Measurements from ENCODE around the gene MGRN1. TPM values are rescaled to one million over a fixed set of nuclear protein-coding genes. Genes with fewer than 3 reads are reported as not detected.

The MGRN1 gene
- total RNA-seq, 1 donor from 2014 or later, result 113 TPM

GRCh38 chr16:4684058-4684715, 59.6 kb downstream of the MGRN1 start:
- intact Hi-C loops (cut with micrococcal nuclease), result no loop called here

- intact Hi-C loops (cut with micrococcal nuclease), result no loop called here
Measured at GRCh38 chr16:4684763-4685162, 60.1 kb downstream of the MGRN1 start.

- intact Hi-C loops (cut with micrococcal nuclease), result no loop called here
Measured at GRCh38 chr16:4685292-4685691, 60.7 kb downstream of the MGRN1 start.

DNA sequence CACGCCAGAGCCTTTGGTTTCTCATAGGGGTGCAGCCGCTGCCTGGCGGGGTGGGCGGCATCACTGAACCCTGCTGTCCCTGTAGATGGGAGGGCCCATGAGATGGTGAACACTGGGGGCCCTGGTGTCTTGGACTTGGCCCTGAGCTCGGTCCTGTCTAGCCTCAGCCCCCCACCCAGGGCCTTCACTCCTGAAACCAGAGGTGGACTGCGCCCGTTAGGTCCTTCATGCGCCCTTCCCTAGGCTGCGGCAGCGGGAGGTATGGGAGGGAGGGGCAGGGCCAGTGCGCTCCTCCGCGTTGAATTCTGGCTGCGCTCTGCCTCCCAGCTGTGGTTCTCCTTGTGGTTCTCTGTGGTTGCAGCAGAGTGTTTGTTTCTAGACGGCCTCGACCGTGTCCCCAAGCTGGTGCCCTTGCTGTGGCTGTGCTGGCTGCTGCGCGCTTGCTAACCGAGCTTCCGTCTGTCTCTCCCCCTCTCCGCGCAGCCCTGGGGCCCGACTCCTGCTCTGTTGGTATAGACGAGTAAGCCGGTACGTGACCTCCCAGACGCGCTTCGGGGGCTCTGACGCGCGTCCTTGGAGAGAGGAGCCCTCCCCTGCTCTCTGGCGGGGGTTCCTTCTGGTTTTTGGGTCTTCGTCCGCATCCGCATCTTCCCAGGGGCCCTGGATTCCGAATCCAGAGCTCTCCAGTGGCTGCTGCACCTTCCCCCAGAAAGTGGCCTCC, 61.3 kb downstream of the MGRN1 start:
- intact Hi-C loops (cut with micrococcal nuclease), result no loop called here

- intact Hi-C loops (cut with micrococcal nuclease), result no loop called here
Measured at GRCh38 chr16:4686497-4687210, 62.0 kb downstream of the MGRN1 start.

DNA sequence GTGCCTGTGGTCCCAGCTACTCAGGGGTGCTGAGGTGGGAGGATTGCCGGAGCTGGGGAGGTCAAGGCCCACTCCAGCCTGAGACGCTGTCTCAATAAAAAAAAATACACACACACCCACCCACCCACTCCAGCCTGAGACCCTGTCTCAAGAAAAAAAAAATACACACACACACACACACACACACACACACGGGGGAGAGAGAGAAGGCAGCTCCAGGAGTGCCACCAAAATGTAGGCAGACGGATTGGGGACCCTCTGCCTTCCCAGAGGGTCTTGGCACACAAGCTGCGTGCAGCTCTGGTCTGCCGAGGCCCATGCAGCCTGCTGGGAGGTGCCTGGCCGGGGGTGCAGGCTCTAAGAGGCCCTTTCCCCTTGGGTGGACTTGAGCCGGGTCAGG, 62.8 kb downstream of the MGRN1 start:
- intact Hi-C loops (cut with micrococcal nuclease), result no loop called here

GRCh38 chr16:4687946-4688673, 63.5 kb downstream of the MGRN1 start:
- intact Hi-C loops (cut with micrococcal nuclease), result no loop called here

DNA sequence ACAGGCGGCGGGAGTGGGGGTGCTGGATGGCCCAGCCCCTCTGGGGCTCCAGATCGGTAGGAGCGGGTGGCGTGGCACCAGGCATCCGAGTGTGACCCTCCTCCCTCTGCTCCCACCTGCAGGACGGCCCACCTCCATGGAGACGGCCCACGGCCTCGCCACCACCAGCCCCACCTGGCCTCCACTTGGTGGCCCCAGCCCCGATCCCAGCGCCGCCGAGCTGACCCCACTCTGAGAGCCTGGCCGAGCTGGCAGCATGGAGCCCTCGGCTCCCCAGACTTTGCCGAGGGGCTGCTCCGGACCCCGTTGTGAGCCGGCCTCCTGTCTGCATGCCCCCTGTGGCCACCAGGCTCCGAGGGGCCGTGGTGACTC, 64.0 kb downstream of the MGRN1 start:
- intact Hi-C loops (cut with micrococcal nuclease), result no loop called here

GRCh38 chr16:4689091-4689671, 64.6 kb downstream of the MGRN1 start:
- intact Hi-C loops (cut with micrococcal nuclease), result no loop called here

DNA sequence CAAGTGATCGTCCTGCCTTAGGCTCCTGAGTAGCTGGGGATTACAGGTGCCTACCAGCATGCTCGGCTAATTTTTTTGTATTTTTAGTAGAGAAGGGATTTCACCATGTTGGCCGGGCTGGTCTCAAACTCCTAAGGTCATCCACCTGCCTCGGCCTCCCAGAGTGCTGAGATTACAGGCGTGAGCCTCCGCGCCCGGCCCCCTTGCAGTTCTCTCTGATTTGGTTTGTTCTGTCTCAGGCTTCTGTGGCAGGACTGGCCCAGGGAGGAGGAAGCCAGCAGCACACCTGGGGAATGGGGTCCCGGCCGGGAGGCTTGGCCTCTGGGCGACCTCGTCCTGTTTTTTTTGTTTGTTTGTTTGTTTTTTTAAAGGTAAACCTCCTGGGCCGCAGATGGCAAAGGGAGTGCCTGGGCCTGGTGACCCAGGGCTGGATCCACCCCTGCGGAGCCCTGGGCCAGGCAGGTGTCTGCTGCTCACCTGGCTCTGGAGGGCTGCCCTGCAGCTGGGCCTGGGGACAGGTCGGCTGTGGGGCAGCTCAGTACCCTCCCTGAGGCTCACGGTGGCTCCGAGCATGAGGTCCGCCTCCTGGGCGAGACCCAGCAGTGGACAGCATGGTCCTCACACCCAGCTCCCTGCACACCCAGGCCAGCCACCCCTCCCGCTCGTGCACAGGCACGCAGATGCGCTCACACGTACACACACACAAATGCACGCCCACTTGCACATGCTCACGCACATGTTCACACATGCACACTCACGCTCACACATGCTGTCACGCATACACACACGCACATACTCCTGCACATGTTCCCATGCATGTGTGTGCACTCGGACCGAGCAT, 65.5 kb downstream of the MGRN1 start:
- intact Hi-C loops (cut with micrococcal nuclease), result loop anchor here (5.0 kb wide), 1 partner anchor 407 kb away; the partner anchor contains the start of gene EEF2KMT

DNA sequence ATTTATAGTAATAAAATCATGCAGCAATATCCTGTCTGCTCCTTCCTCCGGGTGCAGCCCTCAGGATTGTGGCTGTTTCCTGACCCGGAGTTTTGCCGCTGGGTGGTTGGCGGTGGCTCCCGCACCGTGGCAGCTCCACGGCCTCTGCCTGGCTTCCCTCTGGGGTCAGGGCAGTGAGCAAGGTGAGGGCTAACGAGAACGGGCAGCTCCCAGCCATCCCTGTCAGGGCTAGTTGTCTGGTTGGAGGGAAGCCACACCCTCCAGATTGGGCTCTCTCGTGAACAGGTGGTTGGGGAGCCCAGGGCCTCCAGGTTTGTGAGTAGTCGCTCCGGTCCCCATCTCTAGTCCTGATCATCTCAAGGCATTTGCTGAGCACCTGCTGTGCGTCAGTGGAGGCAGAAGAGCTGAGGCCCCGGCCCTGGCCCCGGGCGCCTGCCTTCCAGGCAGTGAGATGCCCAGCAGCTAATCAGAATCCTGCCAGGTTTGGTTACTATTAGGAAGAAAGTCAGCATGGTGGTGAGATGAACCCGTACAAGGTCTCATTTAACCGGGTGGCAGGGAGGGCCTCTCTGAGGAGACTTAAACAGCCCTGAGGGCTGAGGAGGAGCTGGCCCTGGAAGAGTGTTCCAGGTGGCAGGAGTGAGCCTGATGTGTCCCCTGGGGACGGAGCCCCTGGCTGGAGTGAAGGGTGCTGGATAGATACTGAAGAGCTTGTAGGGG, 66.5 kb downstream of the MGRN1 start:
- intact Hi-C loops (cut with micrococcal nuclease), result loop anchor here (5.0 kb wide), 1 partner anchor 406 kb away; the partner anchor contains the start of gene EEF2KMT

GRCh38 chr16:4691666-4692412, 67.2 kb downstream of the MGRN1 start:
- intact Hi-C loops (cut with micrococcal nuclease), result loop anchor here (2.0 to 5.0 kb wide), 2 partner anchors 267 to 405 kb away; partner anchors contain the start of genes EEF2KMT and SEC14L5

GRCh38 chr16:4692460-4693295, 68.1 kb downstream of the MGRN1 start:
- intact Hi-C loops (cut with micrococcal nuclease), result loop anchor here (1.0 to 5.0 kb wide), 9 partner anchors 16 to 405 kb away; partner anchors contain the start of genes ANKS3, DNAAF8, EEF2KMT and MGRN1

GRCh38 chr16:4693296-4693955, 68.8 kb downstream of the MGRN1 start, which contains the start of gene NUDT16L1:
Gene NUDT16L1 (plus strand): TSS chr16:4693562. CDS start chr16:4693727, 165 bp downstream.
- intact Hi-C loops (cut with micrococcal nuclease), result loop anchor here (1.0 to 5.0 kb wide), 9 partner anchors 17 to 404 kb away; partner anchors contain the start of genes ANKS3, DNAAF8, EEF2KMT and MGRN1

DNA sequence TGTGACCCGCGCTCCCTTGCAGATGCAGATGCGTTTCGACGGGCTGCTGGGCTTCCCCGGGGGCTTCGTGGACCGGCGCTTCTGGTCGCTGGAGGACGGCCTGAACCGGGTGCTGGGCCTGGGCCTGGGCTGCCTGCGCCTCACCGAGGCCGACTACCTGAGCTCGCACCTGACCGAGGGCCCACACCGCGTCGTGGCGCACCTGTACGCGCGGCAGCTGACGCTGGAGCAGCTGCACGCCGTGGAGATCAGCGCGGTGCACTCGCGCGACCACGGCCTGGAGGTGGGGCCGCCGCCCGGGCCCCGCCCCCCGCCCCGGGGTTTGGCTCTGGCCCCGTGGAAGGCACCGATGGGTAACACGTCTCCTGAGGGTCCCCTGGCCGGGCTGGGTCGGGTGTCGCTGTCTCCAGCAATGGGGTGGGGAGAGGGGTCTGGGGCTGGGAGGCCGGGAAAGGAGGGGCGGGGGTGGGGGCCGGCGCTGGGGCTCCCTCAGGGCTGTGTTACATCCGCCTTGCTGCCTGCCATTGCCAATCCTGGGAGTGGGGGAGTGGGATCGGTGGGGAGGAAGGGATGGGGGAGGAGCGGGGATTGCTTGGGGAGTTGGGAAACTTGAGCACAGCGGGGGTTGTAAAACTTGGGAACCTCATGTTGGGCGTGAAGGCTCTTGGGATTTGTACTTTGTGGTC, 69.5 kb downstream of the MGRN1 start:
- intact Hi-C loops (cut with micrococcal nuclease), result loop anchor here (1.0 to 5.0 kb wide), 10 partner anchors 18 to 403 kb away; partner anchors contain the start of genes ANKS3, DNAAF8, EEF2KMT and GLYR1

Data from T-helper 1 cell treated with Interleukin-12 subunit alpha and Interleukin-12 subunit beta and Interleukin-4 antibody, amounts not matched to agents 30 ng/mL and 1 ng/mL, for 36 hours (primary cell).